ENCODE results near the gene ZC3H18.
"Not testable (repeated sequence)": the region's sequence is repeated elsewhere in the genome, so short reads cannot be mapped to it uniquely, and the experiment has no call there.

The ZC3H18 gene

GRCh38 chr16:88651989-88652761 lies 82.0 kb downstream of the ZC3H18 start:
- DNase-seq (ENCODE audit: low read depth in 1 of 2, low spot score in 1 of 2): no peak

- no peak for DNase-seq (ENCODE audit: low read depth in 1 of 2, low spot score in 1 of 2)
Measured at GRCh38 chr16:88652762-88653063, 82.5 kb downstream of the ZC3H18 start.

- no peak for DNase-seq (ENCODE audit: low read depth in 1 of 2, low spot score in 1 of 2)
Measured at GRCh38 chr16:88653101-88653500, 82.9 kb downstream of the ZC3H18 start.

GRCh38 chr16:88653596-88654362 lies 83.6 kb downstream of the ZC3H18 start:
- no peak for DNase-seq (ENCODE audit: low read depth in 1 of 2, low spot score in 1 of 2)

GRCh38 chr16:88654363-88655052 lies 84.3 kb downstream of the ZC3H18 start:
- DNase-seq (ENCODE audit: low read depth in 1 of 2, low spot score in 1 of 2): no peak

- DNase-seq (ENCODE audit: low read depth in 1 of 2, low spot score in 1 of 2): no peak
Measured at GRCh38 chr16:88655053-88655732, 85.0 kb downstream of the ZC3H18 start.

- DNase-seq (ENCODE audit: low read depth in 1 of 2, low spot score in 1 of 2): no peak
Measured at GRCh38 chr16:88655733-88656281, 85.6 kb downstream of the ZC3H18 start.

- DNase-seq (ENCODE audit: low read depth in 1 of 2, low spot score in 1 of 2): no peak
Measured at GRCh38 chr16:88656291-88656980, 86.2 kb downstream of the ZC3H18 start.

- no peak for DNase-seq (ENCODE audit: low read depth in 1 of 2, low spot score in 1 of 2)
Measured at GRCh38 chr16:88657371-88657770, 87.2 kb downstream of the ZC3H18 start.

GRCh38 chr16:88658714-88659113 lies 88.5 kb downstream of the ZC3H18 start:
- no peak for DNase-seq (ENCODE audit: low read depth in 1 of 2, low spot score in 1 of 2)

- DNase-seq (ENCODE audit: low read depth in 1 of 2, low spot score in 1 of 2): no peak
Measured at GRCh38 chr16:88659160-88659559, 89.0 kb downstream of the ZC3H18 start.

- no peak for DNase-seq (ENCODE audit: low read depth in 1 of 2, low spot score in 1 of 2)
Measured at GRCh38 chr16:88661468-88661867, 91.3 kb downstream of the ZC3H18 start.

- no peak for DNase-seq (ENCODE audit: low read depth in 1 of 2, low spot score in 1 of 2)
Measured at GRCh38 chr16:88662222-88662842, 92.1 kb downstream of the ZC3H18 start.

GRCh38 chr16:88662843-88663606 lies 92.8 kb downstream of the ZC3H18 start, which contains the start of gene MVD:
Gene MVD, minus strand, starts transcription at chr16:88663091. Its CDS starts 11 bp downstream, at chr16:88663080.
- DNase-seq (ENCODE audit: low read depth in 1 of 2, low spot score in 1 of 2): peak; percentile 79 to 94

GRCh38 chr16:88665148-88665547 lies 94.9 kb downstream of the ZC3H18 start:
- no peak for DNase-seq (ENCODE audit: low read depth in 1 of 2, low spot score in 1 of 2)

- DNase-seq (ENCODE audit: low read depth in 1 of 2, low spot score in 1 of 2): no peak
Measured at GRCh38 chr16:88665570-88665969, 95.4 kb downstream of the ZC3H18 start.

GRCh38 chr16:88667461-88667860 lies 97.3 kb downstream of the ZC3H18 start:
- no peak for DNase-seq (ENCODE audit: low read depth in 1 of 2, low spot score in 1 of 2)

- not testable (repeated sequence) for DNase-seq (ENCODE audit: low read depth in 1 of 2, low spot score in 1 of 2)
Measured at GRCh38 chr16:88669493-88669892, 99.3 kb downstream of the ZC3H18 start.

GRCh38 chr16:88669980-88670379 lies 99.8 kb downstream of the ZC3H18 start:
- DNase-seq (ENCODE audit: low read depth in 1 of 2, low spot score in 1 of 2): no peak
